HEK293 (cell line): ENCODE measurements around the gene SEC63.

Experiments
- CTCF ChIA-PET: fragments of 350-600 bp; formaldehyde crosslinking; extraction: SDS; loops from one replicate; lab custom pipeline; 2021; ENCODE audit warnings: antibody characterized with exemption; lab: Yijun Ruan, JAX
- POLR2A ChIA-PET: fragments of 300-600 bp; formaldehyde crosslinking; extraction: SDS; loops from one replicate; lab custom pipeline; 2020; ENCODE audit warnings: antibody characterized with exemption, inconsistent platforms; lab: Yijun Ruan, JAX
- H3K27ac ChIP-seq: fragments of 200-500 bp; sonication (Bioruptor generic); 2 replicates; pipeline ENCODE4 v1.5.1; 2014; ENCODE audit warnings: low read depth, low read length, control low read depth, inconsistent platforms; ENCODE audit errors: extremely low read depth
- H3K36me3 ChIP-seq, 2 experiments: fragments of 200-500 bp in 1 of 2; sonication (Bioruptor generic) in 1 of 2; 1 replicate in 1 of 2; 2 replicates in 1 of 2; pipeline ENCODE4 v1.5.1; 2014 to 2017; ENCODE audit warnings: inconsistent platforms in 2 of 2, low read length in 2 of 2; ENCODE audit not compliant: control insufficient read depth in 2 of 2, insufficient read depth in 1 of 2
- H3K4me1 ChIP-seq: fragments of 200-500 bp; sonication (Bioruptor generic); 2 replicates; pipeline ENCODE4 v1.5.1; 2014; ENCODE audit warnings: mild to moderate bottlenecking, low read length, inconsistent platforms; ENCODE audit not compliant: control insufficient read depth, insufficient read depth
- H3K4me3 ChIP-seq: 2 replicates; pipeline ENCODE4 v1.5.1; 2011; ENCODE audit warnings: low read depth, mild to moderate bottlenecking, control low read depth, low read length, moderate library complexity
- H3K9me3 ChIP-seq: fragments of 200-500 bp; sonication (Bioruptor generic); 2 replicates; pipeline ENCODE4 v1.5.1; 2014; ENCODE audit warnings: low read depth, low read length, inconsistent platforms; ENCODE audit not compliant: control insufficient read depth, insufficient read depth
- BCL11B ChIP-seq: fragments of 450-650 bp; formaldehyde crosslinking; IDR thresholded peaks from 2 replicates; pipeline ENCODE4 v1.5.1; 2016; ENCODE audit warnings: low read depth, missing biosample characterization, missing genetic modification characterization
- GLIS1 ChIP-seq: fragments of 450-650 bp; formaldehyde crosslinking; IDR thresholded peaks from 2 replicates; pipeline ENCODE4 v1.5.1; 2016; ENCODE audit warnings: missing biosample characterization, missing genetic modification characterization
- KLF8 ChIP-seq: fragments of 450-650 bp; formaldehyde crosslinking; IDR thresholded peaks from 2 replicates; pipeline ENCODE4 v1.5.1; 2016; ENCODE audit warnings: missing biosample characterization, missing genetic modification characterization
- OSR2 ChIP-seq: fragments of 450-650 bp; formaldehyde crosslinking; IDR thresholded peaks from 2 replicates; pipeline ENCODE4 v1.5.1; 2016; ENCODE audit warnings: missing biosample characterization, missing genetic modification characterization
- OVOL3 ChIP-seq: fragments of 450-650 bp; formaldehyde crosslinking; IDR thresholded peaks from 2 replicates; pipeline ENCODE4 v1.5.1; 2016; ENCODE audit warnings: missing biosample characterization, missing genetic modification characterization
- PRDM1 ChIP-seq: fragments of 450-650 bp; formaldehyde crosslinking; IDR thresholded peaks from 2 replicates; pipeline ENCODE4; 2016; ENCODE audit warnings: missing biosample characterization, missing genetic modification characterization
- ZNF202 ChIP-seq: fragments of 450-650 bp; formaldehyde crosslinking; IDR thresholded peaks from 2 replicates; pipeline ENCODE4 v1.5.1; 2016; ENCODE audit warnings: missing biosample characterization, missing genetic modification characterization, borderline replicate concordance
- ZNF366 ChIP-seq: fragments of 450-650 bp; formaldehyde crosslinking; conservative IDR thresholded peaks from 2 replicates; pipeline ENCODE4 v1.5.1; 2016; ENCODE audit warnings: missing biosample characterization, missing genetic modification characterization
- ZNF37A ChIP-seq: fragments of 450-650 bp; IDR thresholded peaks from 2 replicates; pipeline ENCODE4 v1.5.1; 2018; ENCODE audit warnings: missing biosample characterization, missing genetic modification characterization
- ZNF549 ChIP-seq: fragments of 450-650 bp; IDR thresholded peaks from 2 replicates; pipeline ENCODE4 v1.5.1; 2018; ENCODE audit warnings: missing biosample characterization, missing genetic modification characterization, mild to moderate bottlenecking, inconsistent platforms, moderate library complexity
- ZNF555 ChIP-seq: fragments of 450-650 bp; formaldehyde crosslinking; conservative IDR thresholded peaks from 2 replicates; pipeline ENCODE4 v1.5.1; 2017; ENCODE audit warnings: missing biosample characterization, mild to moderate bottlenecking, missing genetic modification characterization, inconsistent platforms
- ZNF664 ChIP-seq: fragments of 450-650 bp; formaldehyde crosslinking; IDR thresholded peaks from 2 replicates; pipeline ENCODE4 v1.5.1; 2016; ENCODE audit warnings: missing biosample characterization, missing genetic modification characterization
- ZNF76 ChIP-seq: fragments of 450-650 bp; formaldehyde crosslinking; IDR thresholded peaks from 2 replicates; pipeline ENCODE4; 2016; ENCODE audit warnings: low read depth, missing biosample characterization, missing genetic modification characterization, borderline replicate concordance
- TF ChIP-seq, protein P1 (sequence below): fragments of 450-650 bp; formaldehyde crosslinking; IDR thresholded peaks from 2 replicates; pipeline ENCODE4 v1.5.1; 2016; ENCODE audit warnings: missing biosample characterization, missing genetic modification characterization
- TF ChIP-seq, protein P2 (sequence below): fragments of 450-650 bp; formaldehyde crosslinking; conservative IDR thresholded peaks from 2 replicates; pipeline ENCODE4 v1.5.1; 2016; ENCODE audit warnings: low read depth, missing biosample characterization, missing genetic modification characterization
- TF ChIP-seq, protein P3 (sequence below): fragments of 450-650 bp; formaldehyde crosslinking; IDR thresholded peaks from 2 replicates; pipeline ENCODE4 v1.5.1; 2016; ENCODE audit warnings: missing biosample characterization, missing genetic modification characterization, borderline replicate concordance
- TF ChIP-seq, protein P4 (sequence below): sonication (generic); formaldehyde crosslinking; IDR thresholded peaks from 2 replicates; pipeline ENCODE4 v1.8.1; 2022; ENCODE audit warnings: mild to moderate bottlenecking, moderate library complexity, missing genetic modification reagents

SEC63 gene

DNA sequence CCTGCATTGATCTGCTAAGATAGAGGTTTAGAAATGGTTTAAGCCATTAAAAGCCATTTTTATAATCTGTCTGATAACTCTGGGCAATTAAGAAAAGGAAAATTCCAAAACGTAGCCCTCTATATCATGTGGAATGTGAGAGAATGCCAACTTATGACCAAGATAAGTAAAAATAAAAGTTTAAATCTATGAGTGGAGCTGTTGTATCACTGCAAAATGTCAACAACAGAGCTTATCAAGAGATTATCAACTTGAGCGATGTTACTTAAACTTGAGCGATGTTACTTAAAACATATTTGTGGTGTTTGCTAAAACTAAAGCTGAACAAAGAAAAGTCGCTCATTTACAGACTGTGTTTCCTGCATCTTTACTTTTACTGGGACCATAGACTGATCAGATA is 87.0 kb downstream of the SEC63 start:
- ChIA-PET POLR2A (no interaction called here), CTCF (interaction anchor here (0.5 to 1.3 kb wide), 3 partner anchors 23 to 653 kb away, joined by 3 to 5 read pairs (median 3); no protein-coding TSS in a partner anchor)
- H3K4me1 ChIP-seq = no peaks in the 10 kb centered on the region
- H3K4me3 ChIP-seq = no peak overlapping the region
- no peak for TF ChIP-seq ZNF366 (tag by site-specific recombination)
- TF ChIP-seq ZNF664 = no peak
- TF ChIP-seq, protein P1, sequence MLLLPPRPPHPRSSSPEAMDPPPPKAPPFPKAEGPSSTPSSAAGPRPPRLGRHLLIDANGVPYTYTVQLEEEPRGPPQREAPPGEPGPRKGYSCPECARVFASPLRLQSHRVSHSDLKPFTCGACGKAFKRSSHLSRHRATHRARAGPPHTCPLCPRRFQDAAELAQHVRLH (tag by site-specific recombination) = no peak
- TF ChIP-seq BCL11B (tag by site-specific recombination) = no peak
- peaks cover 26 to 51% of the 10 kb centered on the region in 2 experiments for H3K36me3 ChIP-seq
- H3K9me3 ChIP-seq = no peaks in the 10 kb centered on the region
- H3K27ac ChIP-seq = no peak overlapping the region

DNA sequence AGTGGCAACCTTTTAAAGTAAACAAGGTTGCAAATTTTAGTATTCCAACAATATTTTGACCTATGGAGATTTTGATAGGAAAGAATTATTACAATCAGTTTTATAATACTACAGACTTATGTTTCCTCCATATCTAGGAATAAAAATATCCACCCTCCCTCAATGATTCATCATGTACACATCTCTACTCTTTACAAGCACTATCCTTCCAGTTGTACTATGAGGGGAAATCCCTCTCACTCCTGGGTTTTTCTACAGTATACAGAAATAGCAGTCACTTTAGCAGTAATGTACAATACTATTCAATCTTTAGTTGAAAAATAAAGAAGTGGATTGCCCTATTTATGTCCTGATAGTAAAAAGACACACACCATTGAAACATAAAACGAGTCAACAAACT is 87.6 kb downstream of the SEC63 start:
- POLR2A ChIA-PET = no interaction called here
- TF ChIP-seq OVOL3 (tag by site-specific recombination) (no peak), ZNF555 (tag by site-specific recombination) (no peak), KLF8 (no peak), ZNF37A (no peak), ZNF202 (tag by site-specific recombination) (no peak)
- TF ChIP-seq, protein P2, sequence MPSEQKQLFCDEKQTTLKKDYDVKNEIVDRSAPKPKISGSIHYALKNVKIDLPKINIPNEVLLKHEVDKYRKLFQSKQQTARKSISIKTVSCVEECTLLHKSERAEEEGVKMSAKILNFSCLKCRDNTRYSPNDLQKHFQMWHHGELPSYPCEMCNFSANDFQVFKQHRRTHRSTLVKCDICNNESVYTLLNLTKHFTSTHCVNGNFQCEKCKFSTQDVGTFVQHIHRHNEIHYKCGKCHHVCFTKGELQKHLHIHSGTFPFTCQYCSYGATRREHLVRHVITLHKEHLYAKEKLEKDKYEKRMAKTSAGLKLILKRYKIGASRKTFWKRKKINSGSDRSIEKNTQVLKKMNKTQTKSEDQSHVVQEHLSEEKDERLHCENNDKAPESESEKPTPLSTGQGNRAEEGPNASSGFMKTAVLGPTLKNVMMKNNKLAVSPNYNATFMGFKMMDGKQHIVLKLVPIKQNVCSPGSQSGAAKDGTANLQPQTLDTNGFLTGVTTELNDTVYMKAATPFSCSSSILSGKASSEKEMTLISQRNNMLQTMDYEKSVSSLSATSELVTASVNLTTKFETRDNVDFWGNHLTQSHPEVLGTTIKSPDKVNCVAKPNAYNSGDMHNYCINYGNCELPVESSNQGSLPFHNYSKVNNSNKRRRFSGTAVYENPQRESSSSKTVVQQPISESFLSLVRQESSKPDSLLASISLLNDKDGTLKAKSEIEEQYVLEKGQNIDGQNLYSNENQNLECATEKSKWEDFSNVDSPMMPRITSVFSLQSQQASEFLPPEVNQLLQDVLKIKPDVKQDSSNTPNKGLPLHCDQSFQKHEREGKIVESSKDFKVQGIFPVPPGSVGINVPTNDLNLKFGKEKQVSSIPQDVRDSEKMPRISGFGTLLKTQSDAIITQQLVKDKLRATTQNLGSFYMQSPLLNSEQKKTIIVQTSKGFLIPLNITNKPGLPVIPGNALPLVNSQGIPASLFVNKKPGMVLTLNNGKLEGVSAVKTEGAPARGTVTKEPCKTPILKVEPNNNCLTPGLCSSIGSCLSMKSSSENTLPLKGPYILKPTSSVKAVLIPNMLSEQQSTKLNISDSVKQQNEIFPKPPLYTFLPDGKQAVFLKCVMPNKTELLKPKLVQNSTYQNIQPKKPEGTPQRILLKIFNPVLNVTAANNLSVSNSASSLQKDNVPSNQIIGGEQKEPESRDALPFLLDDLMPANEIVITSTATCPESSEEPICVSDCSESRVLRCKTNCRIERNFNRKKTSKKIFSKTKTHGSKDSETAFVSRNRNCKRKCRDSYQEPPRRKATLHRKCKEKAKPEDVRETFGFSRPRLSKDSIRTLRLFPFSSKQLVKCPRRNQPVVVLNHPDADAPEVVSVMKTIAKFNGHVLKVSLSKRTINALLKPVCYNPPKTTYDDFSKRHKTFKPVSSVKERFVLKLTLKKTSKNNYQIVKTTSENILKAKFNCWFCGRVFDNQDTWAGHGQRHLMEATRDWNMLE (tag by site-specific recombination) = no peak
- TF ChIP-seq, protein P3, sequence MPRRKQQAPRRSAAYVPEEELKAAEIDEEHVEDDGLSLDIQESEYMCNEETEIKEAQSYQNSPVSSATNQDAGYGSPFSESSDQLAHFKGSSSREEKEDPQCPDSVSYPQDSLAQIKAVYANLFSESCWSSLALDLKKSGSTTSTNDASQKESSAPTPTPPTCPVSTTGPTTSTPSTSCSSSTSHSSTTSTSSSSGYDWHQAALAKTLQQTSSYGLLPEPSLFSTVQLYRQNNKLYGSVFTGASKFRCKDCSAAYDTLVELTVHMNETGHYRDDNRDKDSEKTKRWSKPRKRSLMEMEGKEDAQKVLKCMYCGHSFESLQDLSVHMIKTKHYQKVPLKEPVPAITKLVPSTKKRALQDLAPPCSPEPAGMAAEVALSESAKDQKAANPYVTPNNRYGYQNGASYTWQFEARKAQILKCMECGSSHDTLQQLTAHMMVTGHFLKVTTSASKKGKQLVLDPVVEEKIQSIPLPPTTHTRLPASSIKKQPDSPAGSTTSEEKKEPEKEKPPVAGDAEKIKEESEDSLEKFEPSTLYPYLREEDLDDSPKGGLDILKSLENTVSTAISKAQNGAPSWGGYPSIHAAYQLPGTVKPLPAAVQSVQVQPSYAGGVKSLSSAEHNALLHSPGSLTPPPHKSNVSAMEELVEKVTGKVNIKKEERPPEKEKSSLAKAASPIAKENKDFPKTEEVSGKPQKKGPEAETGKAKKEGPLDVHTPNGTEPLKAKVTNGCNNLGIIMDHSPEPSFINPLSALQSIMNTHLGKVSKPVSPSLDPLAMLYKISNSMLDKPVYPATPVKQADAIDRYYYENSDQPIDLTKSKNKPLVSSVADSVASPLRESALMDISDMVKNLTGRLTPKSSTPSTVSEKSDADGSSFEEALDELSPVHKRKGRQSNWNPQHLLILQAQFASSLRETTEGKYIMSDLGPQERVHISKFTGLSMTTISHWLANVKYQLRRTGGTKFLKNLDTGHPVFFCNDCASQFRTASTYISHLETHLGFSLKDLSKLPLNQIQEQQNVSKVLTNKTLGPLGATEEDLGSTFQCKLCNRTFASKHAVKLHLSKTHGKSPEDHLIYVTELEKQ (tag by site-specific recombination) = no peak

DNA sequence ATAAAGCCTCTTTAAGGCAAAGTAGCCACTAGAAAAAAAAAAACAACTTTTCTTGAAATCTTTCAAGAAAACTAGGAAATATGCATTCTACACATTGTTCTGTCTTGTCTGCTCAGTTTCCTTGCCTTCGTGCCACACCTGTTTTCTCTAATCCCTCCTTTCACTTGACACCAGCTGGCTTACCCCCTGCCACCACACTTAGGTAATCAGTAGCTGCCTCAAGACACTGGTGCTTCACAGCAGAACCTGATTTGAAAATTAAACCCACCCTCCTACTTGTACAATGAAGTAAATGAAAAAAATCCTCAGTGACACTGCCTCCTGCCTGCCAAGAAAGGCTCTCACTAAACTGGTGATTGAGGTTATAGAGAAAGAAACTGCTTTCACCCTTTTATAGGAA is 88.1 kb downstream of the SEC63 start:
- TF ChIP-seq GLIS1 (tag by site-specific recombination) = peak; percentile 75
- TF ChIP-seq PRDM1 (tag by site-specific recombination) = peak; percentile 73; the same call in 1 of the 2 replicates
- 0 out of 2 replicates have a peak, but pooled peaks have one; percentile 16 for TF ChIP-seq OSR2 (tag by site-specific recombination)
- no peak for TF ChIP-seq ZNF76 (tag by site-specific recombination)
- TF ChIP-seq, protein P4, sequence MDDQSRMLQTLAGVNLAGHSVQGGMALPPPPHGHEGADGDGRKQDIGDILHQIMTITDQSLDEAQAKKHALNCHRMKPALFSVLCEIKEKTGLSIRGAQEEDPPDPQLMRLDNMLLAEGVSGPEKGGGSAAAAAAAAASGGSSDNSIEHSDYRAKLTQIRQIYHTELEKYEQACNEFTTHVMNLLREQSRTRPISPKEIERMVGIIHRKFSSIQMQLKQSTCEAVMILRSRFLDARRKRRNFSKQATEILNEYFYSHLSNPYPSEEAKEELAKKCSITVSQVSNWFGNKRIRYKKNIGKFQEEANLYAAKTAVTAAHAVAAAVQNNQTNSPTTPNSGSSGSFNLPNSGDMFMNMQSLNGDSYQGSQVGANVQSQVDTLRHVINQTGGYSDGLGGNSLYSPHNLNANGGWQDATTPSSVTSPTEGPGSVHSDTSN (CRISPR knock-in tag) = no peak
- no peak for TF ChIP-seq ZNF549 (tag by site-specific recombination)
- ChIA-PET POLR2A (interaction anchor here (0.6 to 0.7 kb wide), 2 partner anchors 192 to 326 kb away, joined by 3 to 4 read pairs; no protein-coding TSS in a partner anchor), CTCF (interaction anchor here (0.7 to 0.9 kb wide), 2 partner anchors 106 to 180 kb away, joined by 3 read pairs; no protein-coding TSS in a partner anchor)
- Histone ChIP-seq H3K9me3 (no peaks in the 10 kb centered on the region), H3K4me1 (no peaks in the 10 kb centered on the region), H3K36me3 (peaks cover 15 to 42% of the 10 kb centered on the region in 2 experiments), H3K27ac (no peak overlapping the region), H3K4me3 (no peak overlapping the region)

More for the DNA sequence above, 87.6 kb downstream of the SEC63 start:
- Histone ChIP-seq H3K27ac (no peak overlapping the region), H3K4me3 (no peak overlapping the region), H3K9me3 (no peaks in the 10 kb centered on the region), H3K4me1 (no peaks in the 10 kb centered on the region), H3K36me3 (peaks cover 20 to 47% of the 10 kb centered on the region in 2 experiments)
- CTCF ChIA-PET = interaction anchor here (0.5 to 1.3 kb wide), 4 partner anchors 22 to 654 kb away, joined by 3 to 5 read pairs (median 3); no protein-coding TSS in a partner anchor
